Cardiac muscle cell (in vitro differentiated cells and primary cell): Measurements from ENCODE around the gene ACP1. TPM values are rescaled to one million over a fixed set of nuclear protein-coding genes. Genes with fewer than 3 reads are reported as not detected.

ENCODE experiments used
- DNase-seq, 2 donors: peaks; one replicate each; pipeline versions ENCODE4 v3.0.0 to v3.0.0-alpha.2; 2010 to 2017; ENCODE audit warnings: low read depth in 1 of 2, low spot score in 1 of 2
- H3K27ac ChIP-seq: fragments of 200-600 bp; sonication (generic); 2 replicates; pipeline ENCODE4 v1.5.1; 2016
- H3K27me3 ChIP-seq: fragments of 200-600 bp; sonication (generic); 2 replicates; pipeline ENCODE4 v1.6.0; 2016; ENCODE audit warnings: control low read depth
- H3K36me3 ChIP-seq: fragments of 200-600 bp; sonication (generic); 2 replicates; pipeline ENCODE4 v1.5.1; 2016; ENCODE audit warnings: control low read depth
- H3K4me1 ChIP-seq: fragments of 200-600 bp; sonication (generic); 2 replicates; pipeline ENCODE4 v1.8.1; 2017; ENCODE audit warnings: low read depth, mild to moderate bottlenecking, mixed run types
- H3K4me3 ChIP-seq: fragments of 200-600 bp; sonication (generic); 2 replicates; pipeline ENCODE4 v1.5.1; 2016; ENCODE audit warnings: mild to moderate bottlenecking
- H3K9me3 ChIP-seq: fragments of 200-600 bp; sonication (generic); 2 replicates; pipeline ENCODE4 v1.5.1; 2017; ENCODE audit warnings: low read depth, mild to moderate bottlenecking, control low read depth
- CTCF ChIP-seq: IDR thresholded peaks from 2 replicates; pipeline ENCODE4 v1.5.1; 2012; ENCODE audit warnings: low read depth, mild to moderate bottlenecking, low read length
- polyA plus RNA-seq: library from polyadenylated mRNA; unstranded; fragments of >200 nt; fragmentation: Nextera tagmentation; extraction: Ambion mirVana; gene quantifications from 2 replicates; pipeline ENCODE4 v1.2.1, GENCODE V29; 2016
- total RNA-seq: library from RNA; depleted of rRNA; stranded (reverse); fragments of >200 nt; gene quantifications from 2 replicates; pipeline ENCODE4 v1.2.3, GENCODE V29; 2016

The ACP1 gene
- total and polyA plus RNA-seq, 2 experiments from 2014 or later: 92.8 to 216 TPM

GRCh38 chr2:228518-229278, 36.0 kb upstream of the ACP1 start:
- no peak overlapping the region for H3K27ac ChIP-seq
- peaks cover 4% of the 10 kb centered on the region for H3K36me3 ChIP-seq
- no peaks in the 10 kb centered on the region for H3K9me3 ChIP-seq
- H3K27me3 ChIP-seq: no peaks in the 10 kb centered on the region
- H3K4me3 ChIP-seq: no peak overlapping the region
- no peak for DNase-seq
- no peak for TF ChIP-seq CTCF
- no peaks in the 10 kb centered on the region for H3K4me1 ChIP-seq

DNA sequence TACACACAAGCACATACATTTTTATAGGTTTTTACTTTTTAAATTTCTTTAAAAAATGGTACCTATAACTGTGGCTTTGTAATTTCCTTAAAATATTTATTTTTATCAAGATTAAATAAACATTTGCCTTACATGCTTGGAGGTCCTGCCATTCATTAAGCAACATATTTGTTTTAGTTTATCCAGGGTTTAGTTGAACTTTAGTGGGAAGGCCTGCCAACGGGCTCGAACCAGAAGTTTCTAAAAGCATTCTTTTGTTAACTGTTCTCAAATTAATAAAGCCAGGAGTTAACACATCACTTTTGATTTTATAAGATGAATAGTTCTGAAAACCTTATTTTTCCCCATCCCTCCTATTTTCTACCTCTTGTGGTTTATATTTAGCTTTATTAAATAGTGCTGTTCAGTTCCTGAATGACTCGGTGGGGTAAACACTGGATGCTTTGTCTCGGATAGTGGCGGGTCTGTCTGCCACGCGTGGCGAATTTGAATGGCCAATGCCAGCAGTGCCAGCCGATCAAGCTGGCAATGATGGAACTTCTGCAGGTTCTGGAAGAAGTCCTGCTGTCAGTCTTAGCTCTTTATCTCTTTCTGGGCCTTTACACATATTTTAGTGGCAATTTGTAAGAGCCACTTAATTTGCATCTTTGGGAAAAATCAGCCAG, 33.1 kb upstream of the ACP1 start:
- Histone ChIP-seq H3K9me3 (no peaks in the 10 kb centered on the region), H3K4me1 (no peaks in the 10 kb centered on the region), H3K27ac (no peak overlapping the region), H3K27me3 (no peaks in the 10 kb centered on the region), H3K36me3 (peaks cover 4% of the 10 kb centered on the region), H3K4me3 (no peak overlapping the region)
- DNase-seq: no peak
- TF ChIP-seq CTCF: no peak

- Histone ChIP-seq H3K4me3 (no peak overlapping the region), H3K27ac (no peak overlapping the region), H3K27me3 (no peaks in the 10 kb centered on the region), H3K36me3 (peaks cover 4% of the 10 kb centered on the region), H3K4me1 (no peaks in the 10 kb centered on the region), H3K9me3 (no peaks in the 10 kb centered on the region)
- no peak for DNase-seq
- TF ChIP-seq CTCF: no peak
Observed at GRCh38 chr2:233030-233429, 31.7 kb upstream of the ACP1 start.

GRCh38 chr2:234421-234820, 30.3 kb upstream of the ACP1 start:
- Histone ChIP-seq H3K4me3 (no peak overlapping the region), H3K9me3 (no peaks in the 10 kb centered on the region), H3K36me3 (peaks cover 4% of the 10 kb centered on the region), H3K27ac (no peak overlapping the region), H3K27me3 (no peaks in the 10 kb centered on the region), H3K4me1 (no peaks in the 10 kb centered on the region)
- DNase-seq: no peak
- TF ChIP-seq CTCF: no peak

GRCh38 chr2:236993-237539, 27.7 kb upstream of the ACP1 start:
- no peaks in the 10 kb centered on the region for H3K4me1 ChIP-seq
- H3K27ac ChIP-seq: no peak overlapping the region
- DNase-seq: no peak
- H3K9me3 ChIP-seq: no peaks in the 10 kb centered on the region
- TF ChIP-seq CTCF: no peak
- H3K27me3 ChIP-seq: no peaks in the 10 kb centered on the region
- H3K4me3 ChIP-seq: no peak overlapping the region
- no peaks in the 10 kb centered on the region for H3K36me3 ChIP-seq
